Hippocampal formation (tissue), 2 donors: ENCODE results near the gene LRCH1.

Source experiments
- DNase-seq, 2 donors: peaks; one replicate each; lab custom pipeline; 2025; lab: John Stamatoyannopoulos, UW

Gene LRCH1

GRCh38 chr13:46639033-46639981, 86.3 kb downstream of the LRCH1 start:
- no peak for DNase-seq

GRCh38 chr13:46640843-46641242, 87.9 kb downstream of the LRCH1 start:
- no peak for DNase-seq

- no peak for DNase-seq
These were observed 88.5 kb downstream of the LRCH1 start for GRCh38 chr13:46641274-46642081.

- no peak for DNase-seq
These were observed 89.3 kb downstream of the LRCH1 start for GRCh38 chr13:46642254-46642653.

GRCh38 chr13:46643165-46643777, 90.3 kb downstream of the LRCH1 start:
- no peak for DNase-seq

- no peak for DNase-seq
These were observed 91.8 kb downstream of the LRCH1 start for GRCh38 chr13:46644816-46645215.

- DNase-seq, result no peak
These were observed 94.6 kb downstream of the LRCH1 start for GRCh38 chr13:46647512-46648065.

- DNase-seq, result no peak
These were observed 95.2 kb downstream of the LRCH1 start for GRCh38 chr13:46648166-46648607.

- DNase-seq, result no peak
These were observed 96.8 kb downstream of the LRCH1 start for GRCh38 chr13:46649816-46650215.

- no peak for DNase-seq
These were observed 102.0 kb downstream of the LRCH1 start for GRCh38 chr13:46654951-46655350.

GRCh38 chr13:46655377-46656180, 102.6 kb downstream of the LRCH1 start:
- DNase-seq, result no peak

- DNase-seq, result no peak
These were observed 103.8 kb downstream of the LRCH1 start for GRCh38 chr13:46656786-46657185.

GRCh38 chr13:46659413-46660065, 106.6 kb downstream of the LRCH1 start:
- DNase-seq, result no peak

- no peak for DNase-seq
These were observed 107.4 kb downstream of the LRCH1 start for GRCh38 chr13:46660416-46660815.

GRCh38 chr13:46660857-46661256, 107.9 kb downstream of the LRCH1 start:
- DNase-seq, result no peak

GRCh38 chr13:46662690-46663089, 109.7 kb downstream of the LRCH1 start:
- no peak for DNase-seq

- no peak for DNase-seq
These were observed 110.5 kb downstream of the LRCH1 start for GRCh38 chr13:46663206-46664037.

- DNase-seq, result no peak
These were observed 111.2 kb downstream of the LRCH1 start for GRCh38 chr13:46664195-46664594.

- no peak for DNase-seq
These were observed 112.3 kb downstream of the LRCH1 start for GRCh38 chr13:46665248-46665632.
